Sigmoid colon (tissue), 7 donors: Measurements from ENCODE around the gene CABP7. TPM values are rescaled to one million over a fixed set of nuclear protein-coding genes. Genes with fewer than 3 reads are reported as not detected.

ENCODE experiments used
- DNase-seq: peaks from one replicate; pipeline ENCODE4 v3.0.0-alpha.2; 2019
- H3K27ac ChIP-seq, 4 donors: fragments of 200-600 bp; sonication (generic); one replicate each; pipeline ENCODE4 v1.5.1; 2016 to 2019; ENCODE audit warnings: mild to moderate bottlenecking in 1 of 4
- H3K27me3 ChIP-seq, 3 donors: fragments of 200-600 bp; sonication (generic); one replicate each; pipeline ENCODE4 v1.5.1; 2019; ENCODE audit warnings: mild to moderate bottlenecking in 1 of 3
- H3K36me3 ChIP-seq, 4 donors: fragments of 200-600 bp; sonication (generic); one replicate each; pipeline ENCODE4 v1.5.1; 2016 to 2019
- H3K4me1 ChIP-seq, 4 donors: fragments of 200-600 bp; sonication (generic); one replicate each; pipeline ENCODE4 v1.5.1; 2017 to 2019
- H3K4me3 ChIP-seq, 4 donors: fragments of 200-600 bp; sonication (generic); one replicate each; pipeline ENCODE4 v1.5.1; 2017 to 2019; ENCODE audit warnings: mild to moderate bottlenecking in 2 of 4, moderate library complexity in 1 of 4
- H3K9me3 ChIP-seq, 4 donors: fragments of 200-600 bp in 3 of 4; sonication (generic) in 3 of 4; one replicate each; pipeline versions ENCODE4 v1.5.1 to v1.6.1; 2013 to 2019
- CTCF ChIP-seq, 4 experiments: fragments of 450-650 bp in 3 of 4; fragments of 200-600 bp in 1 of 4; IDR thresholded peaks; one replicate each; pipeline ENCODE4 v1.5.1; 2016 to 2019; ENCODE audit warnings: antibody characterized with exemption in 4 of 4, mild to moderate bottlenecking in 3 of 4, moderate library complexity in 2 of 4
- EP300 ChIP-seq, 4 donors: sonication (generic); formaldehyde crosslinking; IDR thresholded peaks; one replicate each; pipeline ENCODE4 v1.6.1; 2017; ENCODE audit warnings: antibody characterized with exemption in 4 of 4
- POLR2A ChIP-seq, 2 donors: fragments of 450-650 bp; IDR thresholded peaks; one replicate each; pipeline ENCODE4 v1.6.1; 2016; ENCODE audit warnings: antibody characterized with exemption in 2 of 2, mild to moderate bottlenecking in 2 of 2, moderate library complexity in 2 of 2
- POLR2AphosphoS5 ChIP-seq, 4 donors: sonication (generic); formaldehyde crosslinking; IDR thresholded peaks; one replicate each; pipeline ENCODE4 v1.6.1; 2017; ENCODE audit warnings: antibody characterized with exemption in 4 of 4
- WGBS, 2 donors: extraction: QIAGEN DNeasy Blood & Tissue Kit; methylation state at CpG; one replicate each; pipeline ENCODE4 v1.1.7; 2013; 5-methylcytosine and 5-hydroxymethylcytosine counted together
- intact Hi-C: fragments of 100-400 bp; cut with DNase I; formaldehyde crosslinking; loops from one replicate; pipeline ENCODE4 v1.15.1; 2023
- polyA plus RNA-seq, 3 donors: library from polyadenylated mRNA; stranded (reverse); fragments of 200-250 nt; gene quantifications; one replicate each; pipeline ENCODE4 v1.2.3, GENCODE V29; 2013
- total RNA-seq, 4 donors: library from RNA; depleted of rRNA; stranded (reverse); fragments of >200 nt; gene quantifications; one replicate each; pipeline ENCODE4 v1.1.0, GENCODE V29; 2016
- donor health status: healthy with polysubstance abuse.
- donor health status: Bipolar disorder and iron deficiency.
- donor health status: healthy.

CABP7 gene
- total and polyA plus RNA-seq, 7 donors: under 0.01 to 1.1 (median 0.47) TPM; not detected in 4

- intact Hi-C loops: no loop called here
Measured at GRCh38 chr22:29703569-29704195, 16.1 kb upstream of the CABP7 start.

GRCh38 chr22:29704528-29705285, 15.1 kb upstream of the CABP7 start:
- H3K4me3 ChIP-seq: no peak overlapping the region
- no peaks in the 10 kb centered on the region for H3K9me3 ChIP-seq
- peak overlapping the region; percentile 20 to 47 (median 39) for H3K27ac ChIP-seq
- peaks cover 0 to 37% (median 0%) of the 10 kb centered on the region in 3 donors for H3K27me3 ChIP-seq
- TF ChIP-seq CTCF (IDR thresholded peaks at IDR 0.05) (no peak), POLR2AphosphoS5 (IDR thresholded peaks at IDR 0.05) (peak in 1 of 4 donors; percentile 22)
- DNase-seq: peak; percentile 67
- intact Hi-C loops: no loop called here
- WGBS, 2 donors: 12 to 34% methylated on average over 14 of the region's 14 CpGs
- peaks cover 0 to 31% (median 21%) of the 10 kb centered on the region in 4 donors for H3K4me1 ChIP-seq
- H3K36me3 ChIP-seq: no peaks in the 10 kb centered on the region

More at GRCh38 chr22:29703569-29704195, 16.1 kb upstream of the CABP7 start:
- H3K4me1 ChIP-seq: peaks cover 0 to 31% (median 21%) of the 10 kb centered on the region in 4 donors
- no peak overlapping the region for H3K4me3 ChIP-seq
- no peaks in the 10 kb centered on the region for H3K9me3 ChIP-seq
- H3K36me3 ChIP-seq: no peaks in the 10 kb centered on the region
- H3K27me3 ChIP-seq: peaks cover 0 to 40% (median 0%) of the 10 kb centered on the region in 3 donors
- no peak for TF ChIP-seq POLR2A (IDR thresholded peaks at IDR 0.05)
- DNase-seq: peak; percentile 59
- H3K27ac ChIP-seq: peak overlapping the region in 2 of 4 donors; percentile 7 to 55
- WGBS, 2 donors: 56 to 80% methylated on average over 7 of the region's 7 CpGs

GRCh38 chr22:29705651-29706050, 14.2 kb upstream of the CABP7 start:
- peaks cover 0 to 31% (median 0%) of the 10 kb centered on the region in 3 donors for H3K27me3 ChIP-seq
- H3K36me3 ChIP-seq: no peaks in the 10 kb centered on the region
- H3K27ac ChIP-seq: peak overlapping the region in 3 of 4 donors; percentile 20 to 47 (median 40)
- DNase-seq: no peak
- intact Hi-C loops: no loop called here
- WGBS, 2 donors: 86 to 92% methylated on average over 7 of the region's 7 CpGs
- TF ChIP-seq CTCF (IDR thresholded peaks at IDR 0.05) (no peak), EP300 (IDR thresholded peaks at IDR 0.05) (no peak), POLR2AphosphoS5 (IDR thresholded peaks at IDR 0.05) (no peak), POLR2A (IDR thresholded peaks at IDR 0.05) (no peak)
- H3K9me3 ChIP-seq: no peaks in the 10 kb centered on the region
- no peak overlapping the region for H3K4me3 ChIP-seq
- H3K4me1 ChIP-seq: peaks cover 0 to 32% (median 23%) of the 10 kb centered on the region in 4 donors

GRCh38 chr22:29706486-29706885, 13.3 kb upstream of the CABP7 start:
- WGBS, 2 donors: 57 to 61% methylated on average over 9 of the region's 9 CpGs
- TF ChIP-seq POLR2AphosphoS5 (IDR thresholded peaks at IDR 0.05): no peak
- no peak for TF ChIP-seq EP300 (IDR thresholded peaks at IDR 0.05)
- no peak for TF ChIP-seq POLR2A (IDR thresholded peaks at IDR 0.05)
- no peak for TF ChIP-seq CTCF (IDR thresholded peaks at IDR 0.05)
- H3K9me3 ChIP-seq: no peaks in the 10 kb centered on the region
- H3K4me3 ChIP-seq: no peak overlapping the region
- peaks cover 0 to 25% (median 0%) of the 10 kb centered on the region in 3 donors for H3K27me3 ChIP-seq
- H3K36me3 ChIP-seq: no peaks in the 10 kb centered on the region
- H3K4me1 ChIP-seq: peaks cover 0 to 35% (median 31%) of the 10 kb centered on the region in 4 donors
- intact Hi-C loops: no loop called here
- DNase-seq: no peak
- H3K27ac ChIP-seq: no peak overlapping the region

- Histone ChIP-seq H3K4me3 (no peak overlapping the region), H3K27ac (no peak overlapping the region), H3K4me1 (peaks cover 0 to 33% (median 29%) of the 10 kb centered on the region in 4 donors), H3K27me3 (peaks cover 0 to 21% (median 0%) of the 10 kb centered on the region in 3 donors), H3K36me3 (no peaks in the 10 kb centered on the region), H3K9me3 (no peaks in the 10 kb centered on the region)
- 71 to 72% methylated on average over 18 of the region's 18 CpGs for WGBS, 2 donors
- no peak for TF ChIP-seq EP300 (IDR thresholded peaks at IDR 0.05)
- TF ChIP-seq CTCF (IDR thresholded peaks at IDR 0.05): no peak
- TF ChIP-seq POLR2AphosphoS5 (IDR thresholded peaks at IDR 0.05): no peak
- TF ChIP-seq POLR2A (IDR thresholded peaks at IDR 0.05): no peak
- intact Hi-C loops: no loop called here
- DNase-seq: no peak
Measured at GRCh38 chr22:29707010-29707409, 12.8 kb upstream of the CABP7 start.
